IgD-negative memory B cell (primary cell): ENCODE data around the gene OAS2. TPM values are rescaled to one million over a fixed set of nuclear protein-coding genes. Genes with fewer than 3 reads are reported as not detected.

Experiments
- H3K27ac Mint-ChIP-seq, 3 donors: one replicate each; pipeline ENCODE4 v1.8.0; 2020 to 2022; ENCODE audit warnings: mild to moderate bottlenecking in 3 of 3, mixed read lengths in 3 of 3, moderate library complexity in 1 of 3
- H3K27me3 Mint-ChIP-seq: one replicate; pipeline ENCODE4 v1.8.0; 2021; ENCODE audit warnings: mixed read lengths
- H3K36me3 Mint-ChIP-seq: one replicate; pipeline ENCODE4 v1.8.0; 2020; ENCODE audit warnings: mild to moderate bottlenecking, mixed read lengths
- H3K4me1 Mint-ChIP-seq, 3 donors: one replicate each; pipeline ENCODE4 v1.8.0; 2020 to 2022; ENCODE audit warnings: mixed read lengths in 3 of 3, mild to moderate bottlenecking in 1 of 3
- H3K4me3 Mint-ChIP-seq, 4 donors: one replicate each; pipeline ENCODE4 v1.8.0; 2020 to 2022; ENCODE audit warnings: mild to moderate bottlenecking in 4 of 4, mixed read lengths in 4 of 4, moderate library complexity in 3 of 4
- H3K9me3 Mint-ChIP-seq, 3 donors: one replicate each; pipeline ENCODE4 v1.8.0; 2020 to 2021; ENCODE audit warnings: mixed read lengths in 3 of 3, mild to moderate bottlenecking in 1 of 3
- polyA plus RNA-seq: library from polyadenylated mRNA; unstranded; fragments of 300-500 nt; fragmentation: Illumina TruSeq; gene quantifications from one replicate; pipeline ENCODE4 v1.2.3, GENCODE V29; 2021

The OAS2 gene
- polyA plus RNA-seq, 1 donor from 2014 or later = 44.7 TPM

DNA sequence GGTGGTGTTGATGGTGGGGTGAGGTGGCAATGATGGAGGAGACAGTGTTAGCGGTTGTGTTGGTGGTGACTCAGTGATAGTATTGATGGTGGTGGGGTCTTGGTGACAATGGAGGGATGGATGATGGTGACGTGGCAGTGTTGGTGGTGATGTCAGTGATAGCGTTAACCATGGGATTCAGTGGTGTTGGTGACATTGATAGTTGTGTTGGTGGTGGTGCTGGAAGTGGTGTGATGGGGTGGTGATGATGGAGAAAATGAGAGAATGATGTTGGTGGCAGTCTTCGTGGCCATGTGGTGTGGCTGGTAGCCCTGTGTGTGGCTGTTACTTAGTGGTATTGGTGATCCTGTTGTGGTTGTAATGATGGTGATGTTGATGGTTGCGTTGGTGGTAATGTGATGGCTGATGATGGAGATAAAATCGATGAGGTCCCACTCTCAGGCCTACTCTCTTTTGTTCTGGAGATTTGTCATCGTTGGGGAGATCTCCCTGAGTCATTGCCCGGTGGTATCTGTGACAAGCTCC is 80.8 kb downstream of the OAS2 start:
- Mint-ChIP-seq H3K4me1 (peaks cover 14 to 29% (median 23%) of the 10 kb centered on the region in 3 donors), H3K4me3 (no peak overlapping the region), H3K9me3 (no peaks in the 10 kb centered on the region), H3K27me3 (peaks cover 2% of the 10 kb centered on the region), H3K27ac (no peak overlapping the region), H3K36me3 (no peaks in the 10 kb centered on the region)

GRCh38 chr12:113060336-113060960 is 82.1 kb downstream of the OAS2 start:
- no peak overlapping the region for H3K27ac Mint-ChIP-seq
- peaks cover 14 to 35% (median 22%) of the 10 kb centered on the region in 3 donors for H3K4me1 Mint-ChIP-seq
- no peaks in the 10 kb centered on the region for H3K36me3 Mint-ChIP-seq
- H3K9me3 Mint-ChIP-seq = no peaks in the 10 kb centered on the region
- peaks cover 2% of the 10 kb centered on the region for H3K27me3 Mint-ChIP-seq
- peak overlapping the region in 2 of 4 donors; percentile 24 to 42 for H3K4me3 Mint-ChIP-seq

- Mint-ChIP-seq H3K27me3 (peaks cover 2% of the 10 kb centered on the region), H3K4me1 (peaks cover 14 to 33% (median 21%) of the 10 kb centered on the region in 3 donors), H3K9me3 (no peaks in the 10 kb centered on the region), H3K4me3 (peak overlapping the region in 2 of 4 donors; percentile 24 to 42), H3K36me3 (no peaks in the 10 kb centered on the region), H3K27ac (peak overlapping the region in 1 of 3 donors; percentile 24)
These were observed 82.9 kb downstream of the OAS2 start for GRCh38 chr12:113061061-113061694.

Other genes with a start within 250 kb of the OAS2 start
- gene RPH3A, start 186.8 kb upstream of the OAS2 start, polyA plus RNA-seq = not detected
- 115 TPM for gene OAS1, start 71.6 kb upstream of the OAS2 start, polyA plus RNA-seq
- gene OAS3, start 40.0 kb upstream of the OAS2 start, polyA plus RNA-seq = 12.9 TPM
- 0.61 TPM for gene DTX1, start 78.2 kb downstream of the OAS2 start, polyA plus RNA-seq
- gene RASAL1, start 157.2 kb downstream of the OAS2 start, polyA plus RNA-seq = not detected
- not detected for gene CFAP73, start 171.2 kb downstream of the OAS2 start, polyA plus RNA-seq
- gene DDX54, start 207.0 kb downstream of the OAS2 start, polyA plus RNA-seq = 34.2 TPM
- gene RITA1, start 207.2 kb downstream of the OAS2 start, polyA plus RNA-seq = 24.1 TPM
- 17.4 TPM for gene TPCN1, start 242.9 kb downstream of the OAS2 start, polyA plus RNA-seq